HG03378 (cell line): ENCODE measurements around the gene SLC35G2.
"Not testable (repeated sequence)": the region's sequence is repeated elsewhere in the genome, so short reads cannot be mapped to it uniquely, and the experiment has no call there.

Source experiments
- ATAC-seq: cut with Tn5 transposase; IDR thresholded peaks from one replicate; pipeline ENCODE4 v1.9.1; 2021; ENCODE audit warnings: mild to moderate bottlenecking, moderate library complexity; ENCODE audit not compliant: unreplicated experiment

Gene SLC35G2

GRCh38 chr3:136818769-136819391 lies at the start of gene SLC35G2:
SLC35G2 (plus strand) TSS chr3:136819126; CDS start chr3:136854461, 35,335 bp downstream.
- ATAC-seq, result no peak

- ATAC-seq, result no peak
Measured at GRCh38 chr3:136772709-136773108, 46.2 kb upstream of the SLC35G2 start.

DNA sequence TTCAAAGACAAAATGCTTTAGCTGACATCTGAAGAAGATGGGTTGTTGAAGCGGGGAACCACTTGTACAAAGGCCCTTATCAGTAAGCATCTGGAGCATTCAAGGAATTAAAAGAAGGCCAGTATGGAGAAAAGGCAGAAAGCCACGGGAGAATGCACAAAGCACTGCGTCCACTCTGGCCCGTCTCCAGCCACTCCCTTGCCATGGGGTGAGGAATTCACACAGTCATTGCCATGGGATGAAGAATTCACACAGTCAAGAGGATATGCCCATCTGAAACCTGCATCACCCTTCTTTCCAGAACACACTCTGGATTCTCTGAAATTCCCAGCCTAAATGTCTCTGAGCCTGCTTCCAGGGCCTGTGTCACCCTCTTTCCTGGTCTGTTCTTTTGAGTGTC lies 40.1 kb upstream of the SLC35G2 start:
- ATAC-seq, result no peak

GRCh38 chr3:136780741-136781140 lies 38.2 kb upstream of the SLC35G2 start:
- no peak for ATAC-seq

DNA sequence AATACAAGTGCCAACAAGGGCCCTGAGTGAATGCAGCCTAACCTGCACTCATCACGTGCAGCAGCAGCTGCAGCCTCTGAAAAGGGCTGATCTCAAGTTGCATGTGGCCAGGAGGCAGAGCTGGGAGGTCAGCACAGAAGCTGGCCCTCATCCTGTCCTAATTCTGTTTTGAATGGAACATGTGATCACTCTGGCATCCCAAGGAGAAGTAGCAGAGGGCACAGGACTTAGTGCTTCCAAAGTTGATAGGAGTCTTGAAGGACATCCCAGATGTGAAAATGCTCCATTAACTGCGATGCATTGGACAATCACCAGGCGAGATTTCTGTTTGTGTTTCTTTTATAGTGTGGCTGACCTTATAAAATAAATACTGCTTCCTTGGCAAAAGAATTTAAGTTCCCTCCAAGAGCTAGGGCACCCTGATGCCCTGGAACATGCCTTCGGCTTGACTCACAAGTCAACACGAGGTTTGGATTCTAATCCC lies 35.2 kb upstream of the SLC35G2 start:
- no peak for ATAC-seq

- ATAC-seq, result peak; percentile 80
Measured at GRCh38 chr3:136787349-136787748, 31.6 kb upstream of the SLC35G2 start.

DNA sequence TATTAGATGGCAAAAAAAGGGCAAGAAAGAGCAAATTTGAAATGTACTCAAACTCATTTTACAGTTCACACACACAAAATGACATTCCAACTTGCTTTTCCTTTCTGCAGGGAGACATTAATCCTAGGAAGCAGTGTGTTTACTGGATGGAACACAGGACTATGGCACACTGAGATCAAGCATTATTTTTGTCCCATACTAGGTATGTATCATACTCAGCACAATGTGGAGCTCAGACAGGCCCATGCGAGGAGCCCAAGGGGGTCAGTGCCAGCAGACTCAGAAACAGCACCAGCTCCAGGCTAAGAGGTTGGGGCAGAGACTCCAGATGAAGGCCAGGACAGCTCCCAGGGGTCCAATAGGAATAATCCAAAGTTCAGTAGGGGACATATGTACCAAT lies 30.8 kb upstream of the SLC35G2 start:
- no peak for ATAC-seq

- ATAC-seq, result no peak
Measured at GRCh38 chr3:136789976-136790375, 28.9 kb upstream of the SLC35G2 start.

- ATAC-seq, result no peak
Measured at GRCh38 chr3:136790786-136791185, 28.1 kb upstream of the SLC35G2 start.

DNA sequence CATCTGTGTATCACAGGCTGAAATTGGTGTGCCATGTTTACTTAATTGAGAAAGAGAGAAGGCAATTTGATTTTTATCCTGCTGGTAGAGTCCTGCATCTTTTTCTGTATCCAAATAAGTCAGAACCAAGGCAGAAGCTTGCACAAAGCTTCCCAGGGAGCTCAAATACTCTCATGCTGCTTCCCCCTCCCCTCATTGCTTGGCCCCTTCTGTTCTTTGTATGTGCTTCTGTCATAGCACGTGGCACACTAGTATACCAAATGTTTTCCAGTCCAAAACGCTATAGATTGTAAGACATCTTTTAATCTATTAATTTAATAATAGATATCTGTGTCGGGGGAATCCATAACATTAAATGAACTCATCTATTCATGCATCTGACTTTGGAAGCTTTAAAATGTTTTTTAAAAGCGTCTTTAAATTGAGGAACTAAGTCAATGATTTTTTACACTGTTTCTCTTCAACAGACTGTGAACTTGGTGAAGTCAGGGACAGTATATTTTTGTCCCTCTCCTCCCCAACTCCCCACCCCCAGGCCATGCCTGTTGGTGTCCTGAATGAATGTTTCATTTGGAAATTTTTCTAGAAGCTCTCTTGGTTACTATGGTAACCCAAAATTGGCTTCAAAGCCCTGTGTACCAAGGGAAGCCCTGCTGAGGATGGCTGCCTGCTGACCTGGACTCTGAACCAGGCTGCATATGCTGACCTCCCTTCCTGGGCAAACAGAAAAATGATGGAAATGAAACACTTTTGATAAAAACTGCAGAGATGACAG lies 26.2 kb upstream of the SLC35G2 start:
- no peak for ATAC-seq

- ATAC-seq, result not testable (repeated sequence)
Measured at GRCh38 chr3:136801146-136801545, 17.8 kb upstream of the SLC35G2 start.

- no peak for ATAC-seq
Measured at GRCh38 chr3:136802481-136802996, 16.4 kb upstream of the SLC35G2 start.

DNA sequence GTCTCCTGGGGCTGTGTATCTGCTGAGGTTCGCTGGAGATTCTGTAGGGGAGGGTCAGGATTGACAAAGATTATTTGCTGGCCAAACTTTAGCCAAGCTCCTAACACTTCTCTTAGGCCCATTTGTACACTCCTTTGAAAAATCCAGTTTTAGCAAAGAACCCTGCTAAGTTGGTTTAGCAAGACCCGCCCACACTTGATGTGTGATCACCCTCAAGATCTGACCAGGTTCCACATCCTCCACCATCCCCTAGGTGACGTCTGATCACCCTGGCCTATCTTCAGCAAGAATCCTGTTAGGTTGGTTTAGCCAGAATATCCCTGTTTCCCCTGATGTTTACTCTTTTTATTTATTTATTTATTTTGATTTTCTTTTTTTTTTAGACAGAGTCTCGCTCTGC lies 14.8 kb upstream of the SLC35G2 start:
- ATAC-seq, result no peak

GRCh38 chr3:136804813-136805212 lies 14.1 kb upstream of the SLC35G2 start:
- ATAC-seq, result no peak

- ATAC-seq, result no peak
Measured at GRCh38 chr3:136805795-136806194, 13.1 kb upstream of the SLC35G2 start.

DNA sequence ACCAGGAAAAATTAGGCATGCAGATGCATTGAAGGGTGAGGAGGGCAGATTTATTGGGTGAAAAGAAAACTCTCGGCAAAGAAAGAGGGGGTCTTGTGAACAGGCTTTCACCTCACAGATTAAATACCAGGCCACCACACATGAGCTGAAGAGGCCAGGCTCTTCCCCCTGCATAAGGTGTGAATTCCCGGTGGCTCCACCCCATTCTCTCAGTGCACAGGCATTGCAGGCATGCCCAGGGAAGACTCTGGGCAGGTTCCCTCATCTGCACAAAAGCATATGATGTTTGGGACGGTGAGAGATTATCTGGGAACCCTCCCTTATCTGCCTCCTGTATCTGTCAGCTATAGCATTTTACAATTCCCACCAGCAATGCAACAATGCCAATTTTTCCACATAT lies 7.2 kb upstream of the SLC35G2 start:
- no peak for ATAC-seq

DNA sequence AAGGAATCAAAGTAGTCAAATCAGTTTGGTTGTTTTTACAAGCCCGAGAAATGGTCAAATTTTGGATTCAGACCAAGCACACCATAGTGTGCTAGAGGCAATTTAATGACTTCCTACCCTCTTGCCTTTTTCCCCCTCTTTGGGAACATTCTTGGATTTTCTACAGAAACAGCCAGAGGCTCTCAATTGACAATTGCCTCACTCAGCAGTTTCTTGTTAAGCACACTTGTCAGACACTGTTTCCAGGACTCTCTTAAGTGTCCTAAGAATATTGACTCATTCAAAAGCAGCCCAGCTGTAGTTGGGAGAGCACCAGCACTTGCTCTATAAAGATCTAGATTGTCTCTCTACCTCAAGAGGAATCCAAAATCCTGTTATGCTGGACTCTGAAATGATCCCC lies 1.5 kb upstream of the SLC35G2 start:
- ATAC-seq, result no peak

- ATAC-seq, result no peak
Measured at GRCh38 chr3:136818191-136818768, 646 bp upstream of the SLC35G2 start.

DNA sequence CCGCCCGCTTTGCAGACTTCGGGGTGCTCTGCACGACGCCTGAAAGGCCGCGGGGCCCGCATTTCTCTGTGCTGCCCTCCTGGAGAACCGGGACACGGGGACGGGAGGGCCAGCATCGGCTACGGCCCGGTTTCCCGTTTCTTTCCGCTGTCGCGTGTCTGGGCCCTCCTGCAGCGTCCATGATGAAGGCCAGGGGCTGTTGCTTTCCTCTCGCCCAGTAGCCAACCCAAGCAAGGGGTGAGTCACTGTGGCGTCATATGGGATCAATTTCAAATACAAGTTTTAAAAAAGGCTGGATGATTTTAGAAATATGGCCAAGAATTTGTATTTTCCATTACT lies 435 bp downstream of the SLC35G2 start:
- ATAC-seq, result no peak

GRCh38 chr3:136819731-136820679 lies 1.1 kb downstream of the SLC35G2 start:
- ATAC-seq, result no peak

GRCh38 chr3:136831461-136831860 lies 12.5 kb downstream of the SLC35G2 start:
- no peak for ATAC-seq
